Liver (tissue), 9 donors: ENCODE measurements around the gene ATXN7L1. TPM values are rescaled to one million over a fixed set of nuclear protein-coding genes. Genes with fewer than 3 reads are reported as not detected.

Experiments used
- DNase-seq: peaks from one replicate; pipeline ENCODE4 v3.0.0-alpha.2; 2017; ENCODE audit warnings: low spot score
- H3K27ac ChIP-seq, 2 donors: one replicate each; pipeline ENCODE4 v1.7.0; 2013; ENCODE audit warnings: inconsistent platforms in 2 of 2, low read length in 2 of 2, control low read depth in 1 of 2, low read depth in 1 of 2, mild to moderate bottlenecking in 1 of 2
- H3K27me3 ChIP-seq, 4 donors: one replicate each; pipeline versions ENCODE4 v1.6.1 to v1.7.0; 2013; ENCODE audit warnings: low read length in 3 of 4, inconsistent platforms in 1 of 4, mild to moderate bottlenecking in 1 of 4, moderate library complexity in 1 of 4; ENCODE audit not compliant: control insufficient read depth in 4 of 4, insufficient read depth in 4 of 4
- H3K36me3 ChIP-seq, 4 donors: one replicate each; pipeline versions ENCODE4 v1.6.1 to v1.7.0; 2013; ENCODE audit warnings: low read length in 3 of 4, mild to moderate bottlenecking in 3 of 4, low read depth in 1 of 4, moderate library complexity in 1 of 4; ENCODE audit not compliant: control insufficient read depth in 4 of 4, insufficient read depth in 3 of 4
- H3K4me1 ChIP-seq, 4 donors: one replicate each; pipeline versions ENCODE4 v1.6.1 to v1.7.0; 2013; ENCODE audit warnings: low read length in 3 of 4, mild to moderate bottlenecking in 3 of 4, moderate library complexity in 1 of 4; ENCODE audit not compliant: control insufficient read depth in 4 of 4, insufficient read depth in 4 of 4
- H3K4me3 ChIP-seq, 3 donors: one replicate each; pipeline versions ENCODE4 v1.6.1 to v1.7.0; 2013; ENCODE audit warnings: low read length in 3 of 3, control low read depth in 1 of 3, low read depth in 1 of 3, mild to moderate bottlenecking in 1 of 3
- H3K9ac ChIP-seq, 2 donors: one replicate each; pipeline ENCODE4 v1.7.0; 2013; ENCODE audit warnings: low read length in 2 of 2, mild to moderate bottlenecking in 2 of 2, moderate library complexity in 2 of 2, control low read depth in 1 of 2, low read depth in 1 of 2
- H3K9me3 ChIP-seq, 4 donors: one replicate each; pipeline versions ENCODE4 v1.6.1 to v1.7.0; 2013; ENCODE audit warnings: low read length in 3 of 4; ENCODE audit not compliant: control insufficient read depth in 4 of 4
- EGR1 ChIP-seq, 2 donors: IDR thresholded peaks; 2 replicates each; pipeline ENCODE4 v1.6.1; 2016 to 2018; ENCODE audit warnings: antibody characterized with exemption in 2 of 2, low read depth in 2 of 2
- FOXA1 ChIP-seq: IDR thresholded peaks from 2 replicates; pipeline ENCODE4 v1.6.1; 2016; ENCODE audit warnings: antibody characterized with exemption
- GABPA ChIP-seq, 2 donors: IDR thresholded peaks in 1 of 2; conservative IDR thresholded peaks in 1 of 2; 2 replicates each; pipeline ENCODE4 v1.6.1; 2016; ENCODE audit warnings: antibody characterized with exemption in 2 of 2, mild to moderate bottlenecking in 1 of 2, moderate library complexity in 1 of 2
- HNF4A ChIP-seq, 2 donors: conservative IDR thresholded peaks; 2 replicates each; pipeline ENCODE4 v1.6.1; 2016; ENCODE audit warnings: antibody characterized with exemption in 2 of 2, mild to moderate bottlenecking in 2 of 2
- HNF4G ChIP-seq: IDR thresholded peaks from 2 replicates; pipeline ENCODE4 v1.6.1; 2016; ENCODE audit warnings: antibody characterized with exemption
- JUND ChIP-seq, 2 donors: IDR thresholded peaks; 2 replicates each; pipeline ENCODE4 v1.6.1; 2016; ENCODE audit warnings: antibody characterized with exemption in 2 of 2
- NR2F2 ChIP-seq: IDR thresholded peaks from 2 replicates; pipeline ENCODE4 v1.6.1; 2016; ENCODE audit warnings: antibody characterized with exemption
- RAD21 ChIP-seq, 2 donors: IDR thresholded peaks; 2 replicates each; pipeline ENCODE4 v1.6.1; 2016; ENCODE audit warnings: antibody characterized with exemption in 2 of 2, mild to moderate bottlenecking in 2 of 2
- RXRA ChIP-seq, 2 donors: IDR thresholded peaks; 2 replicates each; pipeline ENCODE4 v1.6.1; 2017 to 2018; ENCODE audit warnings: antibody characterized with exemption in 2 of 2, mild to moderate bottlenecking in 1 of 2
- SP1 ChIP-seq: IDR thresholded peaks from 2 replicates; pipeline ENCODE4 v1.6.1; 2018; ENCODE audit warnings: antibody characterized with exemption, mild to moderate bottlenecking
- TAF1 ChIP-seq: conservative IDR thresholded peaks from 2 replicates; pipeline ENCODE4 v1.6.1; 2016; ENCODE audit warnings: antibody characterized with exemption, mild to moderate bottlenecking
- YY1 ChIP-seq: IDR thresholded peaks from 2 replicates; pipeline ENCODE4 v1.6.1; 2016; ENCODE audit warnings: antibody characterized with exemption, mild to moderate bottlenecking
- WGBS: extraction: QIAGEN DNeasy Blood & Tissue Kit; methylation state at CpG from one replicate; pipeline ENCODE4 v1.1.7; 2013; 5-methylcytosine and 5-hydroxymethylcytosine counted together
- polyA plus RNA-seq, 2 donors: library from polyadenylated mRNA; stranded (reverse) in 1 of 2; unstranded in 1 of 2; fragments of 200-250 nt in 1 of 2; fragments of >200 nt in 1 of 2; fragmentation: Nextera tagmentation in 1 of 2; extraction: Ambion mirVana in 1 of 2; gene quantifications; one replicate each; pipeline versions ENCODE4 v1.2.1 to v1.2.3, GENCODE V29; 2013 to 2015
- total RNA-seq, 2 donors: library from RNA; depleted of rRNA; stranded (reverse); fragments of >200 nt; gene quantifications; one replicate each; pipeline ENCODE4 v1.2.3, GENCODE V29; 2014
- TF ChIP-seq, protein P1 (sequence below): IDR thresholded peaks from 2 replicates; pipeline ENCODE4 v1.6.1; 2016; ENCODE audit warnings: antibody characterized with exemption, mild to moderate bottlenecking
- TF ChIP-seq, protein P2 (sequence below): IDR thresholded peaks from 2 replicates; pipeline ENCODE4 v1.6.1; 2016; ENCODE audit warnings: antibody characterized with exemption
- TF ChIP-seq, protein P3 (sequence below): IDR thresholded peaks from 2 replicates; pipeline ENCODE4 v1.6.1; 2016; ENCODE audit warnings: antibody characterized with exemption
- TF ChIP-seq, protein P4 (sequence below): IDR thresholded peaks from 2 replicates; pipeline ENCODE4 v1.6.1; 2016; ENCODE audit warnings: antibody characterized with exemption
- donor health status: healthy.
- donor health status: healthy.
- donor health status: healthy.
- donor health status: healthy.
- donor health status: healthy.

ATXN7L1 gene
- total and polyA plus RNA-seq, 4 donors: 2.1 to 7.4 (median 5.3) TPM

DNA sequence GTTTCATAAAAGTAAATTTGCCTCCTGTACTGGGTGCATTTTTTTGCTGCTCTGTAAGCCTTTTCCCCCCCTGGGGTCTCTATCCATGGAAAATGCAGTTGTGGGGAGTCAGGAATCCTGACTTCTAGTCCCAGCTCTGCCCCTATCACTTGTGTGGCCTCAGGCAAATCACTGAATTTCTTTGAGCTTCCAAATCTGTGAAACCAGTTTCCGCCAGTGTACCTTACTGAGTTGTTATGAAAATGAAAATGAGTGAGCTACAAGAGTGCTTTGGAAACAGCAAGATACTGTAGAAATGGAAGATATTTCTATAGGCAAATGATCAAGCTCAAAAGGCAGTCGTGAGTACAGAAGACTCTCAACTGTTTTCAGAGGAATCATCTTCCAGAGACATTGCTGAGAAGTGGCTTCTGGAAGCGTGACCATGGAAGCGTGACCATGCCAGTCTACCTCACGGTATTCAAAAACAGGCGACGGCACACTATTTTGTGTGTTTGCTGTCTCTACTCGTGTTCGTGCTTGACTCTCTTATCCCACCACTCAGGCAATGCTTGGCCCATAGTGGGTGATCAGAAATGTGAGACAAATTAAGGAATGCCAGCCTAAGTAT lies 107.4 kb downstream of the ATXN7L1 start (continued):
- TF ChIP-seq, protein P1, sequence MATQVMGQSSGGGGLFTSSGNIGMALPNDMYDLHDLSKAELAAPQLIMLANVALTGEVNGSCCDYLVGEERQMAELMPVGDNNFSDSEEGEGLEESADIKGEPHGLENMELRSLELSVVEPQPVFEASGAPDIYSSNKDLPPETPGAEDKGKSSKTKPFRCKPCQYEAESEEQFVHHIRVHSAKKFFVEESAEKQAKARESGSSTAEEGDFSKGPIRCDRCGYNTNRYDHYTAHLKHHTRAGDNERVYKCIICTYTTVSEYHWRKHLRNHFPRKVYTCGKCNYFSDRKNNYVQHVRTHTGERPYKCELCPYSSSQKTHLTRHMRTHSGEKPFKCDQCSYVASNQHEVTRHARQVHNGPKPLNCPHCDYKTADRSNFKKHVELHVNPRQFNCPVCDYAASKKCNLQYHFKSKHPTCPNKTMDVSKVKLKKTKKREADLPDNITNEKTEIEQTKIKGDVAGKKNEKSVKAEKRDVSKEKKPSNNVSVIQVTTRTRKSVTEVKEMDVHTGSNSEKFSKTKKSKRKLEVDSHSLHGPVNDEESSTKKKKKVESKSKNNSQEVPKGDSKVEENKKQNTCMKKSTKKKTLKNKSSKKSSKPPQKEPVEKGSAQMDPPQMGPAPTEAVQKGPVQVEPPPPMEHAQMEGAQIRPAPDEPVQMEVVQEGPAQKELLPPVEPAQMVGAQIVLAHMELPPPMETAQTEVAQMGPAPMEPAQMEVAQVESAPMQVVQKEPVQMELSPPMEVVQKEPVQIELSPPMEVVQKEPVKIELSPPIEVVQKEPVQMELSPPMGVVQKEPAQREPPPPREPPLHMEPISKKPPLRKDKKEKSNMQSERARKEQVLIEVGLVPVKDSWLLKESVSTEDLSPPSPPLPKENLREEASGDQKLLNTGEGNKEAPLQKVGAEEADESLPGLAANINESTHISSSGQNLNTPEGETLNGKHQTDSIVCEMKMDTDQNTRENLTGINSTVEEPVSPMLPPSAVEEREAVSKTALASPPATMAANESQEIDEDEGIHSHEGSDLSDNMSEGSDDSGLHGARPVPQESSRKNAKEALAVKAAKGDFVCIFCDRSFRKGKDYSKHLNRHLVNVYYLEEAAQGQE: no peak
- TF ChIP-seq, protein P2, sequence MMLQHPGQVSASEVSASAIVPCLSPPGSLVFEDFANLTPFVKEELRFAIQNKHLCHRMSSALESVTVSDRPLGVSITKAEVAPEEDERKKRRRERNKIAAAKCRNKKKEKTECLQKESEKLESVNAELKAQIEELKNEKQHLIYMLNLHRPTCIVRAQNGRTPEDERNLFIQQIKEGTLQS: no peak
- no peak for TF ChIP-seq FOXA1

DNA sequence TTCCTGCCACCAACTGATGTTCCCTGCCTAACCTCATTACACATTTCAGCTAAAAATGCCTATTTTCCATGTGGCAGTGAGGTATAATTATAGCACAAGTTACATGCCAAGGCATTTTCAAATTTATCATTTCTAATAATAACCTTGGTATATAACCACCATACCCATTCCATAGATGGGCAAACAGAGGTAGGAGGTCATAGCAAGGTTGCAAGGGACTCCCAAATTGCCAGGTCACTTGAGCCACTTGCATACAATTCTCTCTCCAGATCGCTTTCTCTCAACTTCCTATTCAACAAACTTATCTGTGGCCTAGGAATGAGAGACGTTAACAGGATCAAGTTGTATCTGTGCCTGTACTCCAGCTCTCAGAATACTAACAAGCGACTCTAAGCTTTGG lies 108.3 kb downstream of the ATXN7L1 start:
- H3K36me3 ChIP-seq: no peaks in the 10 kb centered on the region
- H3K9ac ChIP-seq: no peak overlapping the region
- 93% methylated on average over 3 of the region's 3 CpGs for WGBS
- no peaks in the 10 kb centered on the region for H3K27me3 ChIP-seq
- H3K27ac ChIP-seq: no peak overlapping the region
- no peak overlapping the region for H3K4me3 ChIP-seq
- DNase-seq: no peak
- no peaks in the 10 kb centered on the region for H3K4me1 ChIP-seq
- H3K9me3 ChIP-seq: no peaks in the 10 kb centered on the region
- TF ChIP-seq, protein P3, sequence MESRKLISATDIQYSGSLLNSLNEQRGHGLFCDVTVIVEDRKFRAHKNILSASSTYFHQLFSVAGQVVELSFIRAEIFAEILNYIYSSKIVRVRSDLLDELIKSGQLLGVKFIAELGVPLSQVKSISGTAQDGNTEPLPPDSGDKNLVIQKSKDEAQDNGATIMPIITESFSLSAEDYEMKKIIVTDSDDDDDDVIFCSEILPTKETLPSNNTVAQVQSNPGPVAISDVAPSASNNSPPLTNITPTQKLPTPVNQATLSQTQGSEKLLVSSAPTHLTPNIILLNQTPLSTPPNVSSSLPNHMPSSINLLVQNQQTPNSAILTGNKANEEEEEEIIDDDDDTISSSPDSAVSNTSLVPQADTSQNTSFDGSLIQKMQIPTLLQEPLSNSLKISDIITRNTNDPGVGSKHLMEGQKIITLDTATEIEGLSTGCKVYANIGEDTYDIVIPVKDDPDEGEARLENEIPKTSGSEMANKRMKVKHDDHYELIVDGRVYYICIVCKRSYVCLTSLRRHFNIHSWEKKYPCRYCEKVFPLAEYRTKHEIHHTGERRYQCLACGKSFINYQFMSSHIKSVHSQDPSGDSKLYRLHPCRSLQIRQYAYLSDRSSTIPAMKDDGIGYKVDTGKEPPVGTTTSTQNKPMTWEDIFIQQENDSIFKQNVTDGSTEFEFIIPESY: no peak
- TF ChIP-seq HNF4G: no peak
- no peak for TF ChIP-seq HNF4A (conservative IDR thresholded peaks at IDR 0.05)
- TF ChIP-seq RXRA (IDR thresholded peaks at IDR 0.05): no peak
- TF ChIP-seq RAD21 (IDR thresholded peaks at IDR 0.05): no peak
- no peak for TF ChIP-seq TAF1
- no peak for TF ChIP-seq GABPA (IDR thresholded peaks at IDR 0.05 in 1 of 2, conservative IDR thresholded peaks at IDR 0.05 in 1 of 2)
- TF ChIP-seq, protein P2: no peak

DNA sequence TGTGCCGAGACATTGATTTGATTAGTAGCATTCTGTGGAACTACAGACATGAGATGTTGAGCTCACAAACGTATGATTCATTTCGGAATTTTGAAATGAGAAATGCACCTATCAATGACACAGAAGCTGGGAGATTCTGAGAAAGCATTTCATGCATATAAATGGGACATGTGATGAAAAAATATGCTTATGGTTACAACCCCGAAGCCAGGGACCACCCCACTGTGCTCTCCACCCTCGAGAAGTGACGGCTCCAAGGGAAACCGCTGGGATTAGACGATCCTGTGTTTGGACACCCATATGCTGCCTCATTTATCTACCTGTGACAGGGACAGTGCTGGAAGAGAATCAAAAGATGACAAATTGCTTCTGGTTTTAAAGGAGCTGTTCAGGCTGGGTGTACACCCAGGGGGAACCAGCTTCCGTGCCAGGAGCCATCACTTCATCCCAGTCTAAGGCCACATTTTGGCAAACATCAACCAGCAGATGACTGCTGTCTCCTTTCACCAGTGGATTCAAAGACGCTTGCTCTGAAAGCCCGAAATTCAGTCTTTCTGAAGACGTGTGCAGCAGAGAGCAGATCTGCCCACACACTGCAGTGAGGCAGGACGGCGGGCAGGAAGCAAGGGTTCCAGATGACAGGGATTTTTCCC lies 109.9 kb downstream of the ATXN7L1 start:
- DNase-seq: no peak
- Histone ChIP-seq H3K4me3 (no peak overlapping the region), H3K27ac (no peak overlapping the region), H3K36me3 (no peaks in the 10 kb centered on the region), H3K9ac (no peak overlapping the region), H3K4me1 (no peaks in the 10 kb centered on the region), H3K27me3 (no peaks in the 10 kb centered on the region), H3K9me3 (no peaks in the 10 kb centered on the region)
- WGBS: 94% methylated on average over 14 of the region's 14 CpGs
- TF ChIP-seq HNF4G (no peak), HNF4A (conservative IDR thresholded peaks at IDR 0.05) (no peak), FOXA1 (no peak), JUND (IDR thresholded peaks at IDR 0.05) (no peak), TAF1 (no peak), GABPA (IDR thresholded peaks at IDR 0.05 in 1 of 2, conservative IDR thresholded peaks at IDR 0.05 in 1 of 2) (no peak), NR2F2 (no peak), YY1 (no peak), EGR1 (IDR thresholded peaks at IDR 0.05; ENCODE audit: low read depth in 2 of 2) (no peak), RXRA (IDR thresholded peaks at IDR 0.05) (no peak), SP1 (no peak)
- TF ChIP-seq, protein P1: no peak
- TF ChIP-seq, protein P4, sequence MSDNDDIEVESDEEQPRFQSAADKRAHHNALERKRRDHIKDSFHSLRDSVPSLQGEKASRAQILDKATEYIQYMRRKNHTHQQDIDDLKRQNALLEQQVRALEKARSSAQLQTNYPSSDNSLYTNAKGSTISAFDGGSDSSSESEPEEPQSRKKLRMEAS: no peak
- TF ChIP-seq, protein P2: no peak
